H9 (cell line): ENCODE data around the gene SLC25A43. TPM values are rescaled to one million over a fixed set of nuclear protein-coding genes. Genes with fewer than 3 reads are reported as not detected.
"Not testable (repeated sequence)": the region's sequence is repeated elsewhere in the genome, so short reads cannot be mapped to it uniquely, and the experiment has no call there.

ENCODE experiments used
- DNase-seq: peaks from one replicate; pipeline ENCODE4 v3.0.0-alpha.2; 2017
- H2AFZ ChIP-seq: one replicate; pipeline ENCODE4 v1.6.1; 2013; ENCODE audit warnings: mild to moderate bottlenecking, low read length, control low read depth, moderate library complexity
- H2AK5ac ChIP-seq: 2 replicates; pipeline ENCODE4 v1.6.1; 2013; ENCODE audit warnings: low read length, control low read depth, mixed read lengths; ENCODE audit not compliant: insufficient read length
- H2BK120ac ChIP-seq: one replicate; pipeline ENCODE4 v1.6.1; 2013; ENCODE audit warnings: low read depth, mild to moderate bottlenecking, low read length, control low read depth, inconsistent platforms; ENCODE audit not compliant: poor library complexity, severe bottlenecking
- H2BK12ac ChIP-seq: 2 replicates; pipeline ENCODE4 v1.6.1; 2013; ENCODE audit warnings: low read length, control low read depth, mixed read lengths, low read depth; ENCODE audit not compliant: insufficient read length
- H2BK15ac ChIP-seq: 2 replicates; pipeline ENCODE4 v1.6.1; 2013; ENCODE audit warnings: low read depth, low read length, control low read depth
- H2BK20ac ChIP-seq: one replicate; pipeline ENCODE4 v1.6.1; 2013; ENCODE audit warnings: low read depth, mild to moderate bottlenecking, low read length, control low read depth, inconsistent platforms; ENCODE audit not compliant: poor library complexity, severe bottlenecking
- H2BK5ac ChIP-seq: 2 replicates; pipeline ENCODE4 v1.6.1; 2013; ENCODE audit warnings: low read length, control low read depth, mixed read lengths; ENCODE audit not compliant: insufficient read length
- H3K14ac ChIP-seq: 2 replicates; pipeline ENCODE4 v1.6.1; 2013; ENCODE audit warnings: low read length, control low read depth; ENCODE audit not compliant: insufficient read depth
- H3K18ac ChIP-seq: 2 replicates; pipeline ENCODE4 v1.6.1; 2013; ENCODE audit warnings: low read depth, mild to moderate bottlenecking, mixed read lengths, low read length, control low read depth; ENCODE audit not compliant: insufficient read length
- H3K23ac ChIP-seq: 2 replicates; pipeline ENCODE4 v1.6.1; 2013; ENCODE audit warnings: low read length, control low read depth, mixed read lengths, low read depth; ENCODE audit not compliant: insufficient read length
- H3K23me2 ChIP-seq: 2 replicates; pipeline ENCODE4 v1.6.1; 2013; ENCODE audit warnings: low read depth, mild to moderate bottlenecking, mixed read lengths, low read length, control low read depth; ENCODE audit not compliant: insufficient read length, poor library complexity, severe bottlenecking
- H3K27ac ChIP-seq: 2 replicates; pipeline ENCODE4 v1.5.1; 2013; ENCODE audit warnings: low read length, control low read depth, mixed read lengths, low read depth; ENCODE audit not compliant: insufficient read length
- H3K27me3 ChIP-seq: 2 replicates; pipeline ENCODE4 v1.6.1; 2013; ENCODE audit warnings: low read length, control low read depth, inconsistent platforms; ENCODE audit not compliant: insufficient read depth
- H3K4ac ChIP-seq: 2 replicates; pipeline ENCODE4 v1.6.1; 2013; ENCODE audit warnings: low read depth, mild to moderate bottlenecking, control low read depth, inconsistent platforms, low read length, moderate library complexity
- H3K4me1 ChIP-seq: 2 replicates; pipeline ENCODE4 v1.6.1; 2013; ENCODE audit warnings: low read length, control low read depth, inconsistent platforms; ENCODE audit not compliant: insufficient read depth
- H3K4me2 ChIP-seq: 2 replicates; pipeline ENCODE4 v1.6.1; 2013; ENCODE audit warnings: low read length, control low read depth, mixed read lengths; ENCODE audit not compliant: insufficient read length, insufficient read depth
- H3K56ac ChIP-seq: 2 replicates; pipeline ENCODE4 v1.6.1; 2013; ENCODE audit warnings: low read depth, mild to moderate bottlenecking, mixed read lengths, low read length, control low read depth; ENCODE audit not compliant: insufficient read length
- H3K79me1 ChIP-seq: 2 replicates; pipeline ENCODE4 v1.6.1; 2013; ENCODE audit warnings: low read depth, mild to moderate bottlenecking, moderate library complexity, low read length, control low read depth, inconsistent platforms; ENCODE audit not compliant: insufficient read depth, poor library complexity, severe bottlenecking
- H3K79me2 ChIP-seq: 2 replicates; pipeline ENCODE4 v1.6.1; 2013; ENCODE audit warnings: low read length, control low read depth, inconsistent platforms; ENCODE audit not compliant: insufficient read depth
- H3K9ac ChIP-seq: 2 replicates; pipeline ENCODE4 v1.6.1; 2013; ENCODE audit warnings: low read length, control low read depth, mixed read lengths; ENCODE audit not compliant: insufficient read length; ENCODE audit errors: extremely low read depth
- H3K9me3 ChIP-seq: one replicate; pipeline ENCODE4 v1.6.1; 2013; ENCODE audit warnings: low read depth, low read length, inconsistent platforms; ENCODE audit not compliant: control insufficient read depth
- H3T11ph ChIP-seq: one replicate; pipeline ENCODE4 v1.6.1; 2013; ENCODE audit warnings: mild to moderate bottlenecking, low read length, control low read depth, inconsistent platforms
- H4K20me1 ChIP-seq: one replicate; pipeline ENCODE4 v1.6.1; 2013; ENCODE audit not compliant: control insufficient read depth, insufficient read length, insufficient read depth
- H4K5ac ChIP-seq: 2 replicates; pipeline ENCODE4 v1.6.1; 2013; ENCODE audit warnings: low read depth, mild to moderate bottlenecking, mixed read lengths, low read length, control low read depth; ENCODE audit not compliant: insufficient read length
- H4K8ac ChIP-seq: replicated peaks from 2 replicates; pipeline ENCODE4 v1.6.1; 2013; ENCODE audit warnings: low read length, control low read depth, mixed read lengths, low read depth; ENCODE audit not compliant: insufficient read length
- H4K91ac ChIP-seq: 2 replicates; pipeline ENCODE4 v1.6.1; 2013; ENCODE audit warnings: low read depth, mild to moderate bottlenecking, moderate library complexity, mixed read lengths, low read length, control low read depth; ENCODE audit not compliant: insufficient read length
- H3K27ac Mint-ChIP-seq, 3 experiments: 2 replicates in 2 of 3; 3 replicates in 1 of 3; pipeline ENCODE4 v1.8.0; 2020 to 2021; ENCODE audit warnings: mixed read lengths in 3 of 3, mild to moderate bottlenecking in 1 of 3, moderate library complexity in 1 of 3
- H3K27me3 Mint-ChIP-seq: 2 replicates; pipeline ENCODE4 v1.8.0; 2021; ENCODE audit warnings: low read depth, mild to moderate bottlenecking, moderate library complexity, mixed read lengths
- H3K36me3 Mint-ChIP-seq, 3 experiments: 2 replicates in 2 of 3; 3 replicates in 1 of 3; pipeline ENCODE4 v1.8.0; 2020 to 2021; ENCODE audit warnings: low read depth in 3 of 3, mixed read lengths in 3 of 3; ENCODE audit not compliant: insufficient read depth in 1 of 3
- H3K4me1 Mint-ChIP-seq, 2 experiments: 2 replicates each; pipeline ENCODE4 v1.8.0; 2020; ENCODE audit warnings: mixed read lengths in 2 of 2
- H3K4me3 Mint-ChIP-seq, 2 experiments: 2 replicates in 1 of 2; 3 replicates in 1 of 2; pipeline ENCODE4 v1.8.0; 2020 to 2021; ENCODE audit warnings: mild to moderate bottlenecking in 2 of 2, mixed read lengths in 2 of 2, moderate library complexity in 1 of 2
- H3K9me3 Mint-ChIP-seq, 2 experiments: 2 replicates in 1 of 2; 3 replicates in 1 of 2; pipeline ENCODE4 v1.8.0; 2020; ENCODE audit warnings: mild to moderate bottlenecking in 2 of 2, mixed read lengths in 2 of 2, moderate library complexity in 1 of 2
- WGBS: extraction: QIAGEN DNeasy Blood & Tissue Kit; methylation state at CpG from one replicate; pipeline ENCODE4 v1.1.7; 2013; ENCODE audit warnings: missing lambda C conversion rate, low lambda C conversion rate, mixed read lengths; ENCODE audit not compliant: insufficient read length; ENCODE audit errors: extremely low coverage; 5-methylcytosine and 5-hydroxymethylcytosine counted together
- total RNA-seq: library from RNA; stranded (reverse); gene quantifications from 2 replicates; pipeline ENCODE4 v1.2.1, GENCODE V29; 2021
- TF ChIP-seq, protein P1 (sequence below): fragments of 200-600 bp; sonication (generic); conservative IDR thresholded peaks from 3 replicates; pipeline ENCODE4 v1.8.0; 2021; ENCODE audit warnings: antibody characterized with exemption, mild to moderate bottlenecking

Gene SLC25A43
- total RNA-seq, 1 experiment from 2014 or later: 3.7 TPM

DNA sequence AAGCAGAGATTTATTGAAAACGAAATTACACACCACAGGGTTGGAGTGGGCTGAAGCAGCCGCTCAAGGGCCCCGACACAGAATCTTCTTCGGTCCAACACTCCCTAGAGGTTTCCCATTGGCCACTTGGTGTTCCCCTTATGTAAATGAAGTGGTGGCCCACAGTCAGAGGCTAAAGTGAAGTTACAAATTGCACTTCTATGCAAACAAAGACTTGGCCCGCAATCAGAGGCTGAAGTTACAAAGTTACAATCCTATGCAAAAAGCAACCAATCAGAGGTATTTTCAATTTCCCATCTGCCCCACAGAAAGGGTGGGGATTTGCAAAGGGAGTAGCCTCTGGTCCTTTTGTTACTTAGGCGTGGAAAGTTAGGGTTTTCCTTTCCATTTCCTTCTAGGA is 35.7 kb upstream of the SLC25A43 start:
- H3K18ac ChIP-seq: no peak overlapping the region
- no peak overlapping the region for H3K9ac ChIP-seq
- H3K14ac ChIP-seq: no peak overlapping the region
- TF ChIP-seq, protein P1, sequence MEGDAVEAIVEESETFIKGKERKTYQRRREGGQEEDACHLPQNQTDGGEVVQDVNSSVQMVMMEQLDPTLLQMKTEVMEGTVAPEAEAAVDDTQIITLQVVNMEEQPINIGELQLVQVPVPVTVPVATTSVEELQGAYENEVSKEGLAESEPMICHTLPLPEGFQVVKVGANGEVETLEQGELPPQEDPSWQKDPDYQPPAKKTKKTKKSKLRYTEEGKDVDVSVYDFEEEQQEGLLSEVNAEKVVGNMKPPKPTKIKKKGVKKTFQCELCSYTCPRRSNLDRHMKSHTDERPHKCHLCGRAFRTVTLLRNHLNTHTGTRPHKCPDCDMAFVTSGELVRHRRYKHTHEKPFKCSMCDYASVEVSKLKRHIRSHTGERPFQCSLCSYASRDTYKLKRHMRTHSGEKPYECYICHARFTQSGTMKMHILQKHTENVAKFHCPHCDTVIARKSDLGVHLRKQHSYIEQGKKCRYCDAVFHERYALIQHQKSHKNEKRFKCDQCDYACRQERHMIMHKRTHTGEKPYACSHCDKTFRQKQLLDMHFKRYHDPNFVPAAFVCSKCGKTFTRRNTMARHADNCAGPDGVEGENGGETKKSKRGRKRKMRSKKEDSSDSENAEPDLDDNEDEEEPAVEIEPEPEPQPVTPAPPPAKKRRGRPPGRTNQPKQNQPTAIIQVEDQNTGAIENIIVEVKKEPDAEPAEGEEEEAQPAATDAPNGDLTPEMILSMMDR: no peak
- H3K4me2 ChIP-seq: no peak overlapping the region
- Mint-ChIP-seq H3K27ac (no peak overlapping the region), H3K4me3 (no peak overlapping the region), H3K27me3 (no peaks in the 10 kb centered on the region; the same call in 1 of the 2 replicates), H3K4me1 (no peaks in the 10 kb centered on the region), H3K9me3 (peaks cover 68 to 69% of the 10 kb centered on the region in 2 experiments), H3K36me3 (peaks cover 0 to 10% (median 0%) of the 10 kb centered on the region in 3 experiments; a peak in 3 of 7 replicates)
- no peaks in the 10 kb centered on the region for H3K4me1 ChIP-seq
- no peak overlapping the region for H3T11ph ChIP-seq
- H3K79me1 ChIP-seq: no peaks in the 10 kb centered on the region
- H4K91ac ChIP-seq: no peak overlapping the region
- DNase-seq: no peak
- H2BK15ac ChIP-seq: no peak overlapping the region
- no peak overlapping the region for H2AK5ac ChIP-seq
- no peak overlapping the region for H4K5ac ChIP-seq
- no peak overlapping the region for H4K8ac ChIP-seq
- H2BK5ac ChIP-seq: no peak overlapping the region
- no peak overlapping the region for H2BK12ac ChIP-seq
- H3K27ac ChIP-seq: no peak overlapping the region
- peaks cover 10% of the 10 kb centered on the region for H3K9me3 ChIP-seq
- no peak overlapping the region for H2BK20ac ChIP-seq
- no peaks in the 10 kb centered on the region for H3K23me2 ChIP-seq
- H2AFZ ChIP-seq: no peak overlapping the region
- no peak overlapping the region for H2BK120ac ChIP-seq
- WGBS: no CpG with 5 or more reads among the region's 6 CpGs
- no peaks in the 10 kb centered on the region for H4K20me1 ChIP-seq
- H3K27me3 ChIP-seq: no peaks in the 10 kb centered on the region
- H3K79me2 ChIP-seq: no peaks in the 10 kb centered on the region
- H3K56ac ChIP-seq: no peak overlapping the region
- H3K4ac ChIP-seq: no peak overlapping the region
- H3K23ac ChIP-seq: no peak overlapping the region

DNA sequence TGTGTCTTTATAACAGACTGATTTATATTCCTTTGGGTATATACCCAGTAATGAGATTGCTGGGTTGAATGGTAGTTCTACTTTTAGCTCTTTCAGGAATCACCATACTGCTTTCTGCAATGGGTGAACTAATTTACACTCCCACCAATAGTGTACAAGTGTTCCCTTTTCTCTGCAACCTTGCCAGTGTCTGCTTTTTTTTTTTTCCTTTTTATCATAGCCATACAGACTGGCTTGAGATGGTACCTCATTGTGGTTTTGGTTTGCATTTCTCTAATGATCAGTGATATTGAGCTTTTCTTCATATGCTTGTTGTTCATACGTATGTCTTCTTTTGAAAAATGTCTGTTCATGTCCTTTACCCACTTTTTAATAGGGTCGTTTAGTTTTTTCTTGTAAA is 27.3 kb upstream of the SLC25A43 start:
- not testable (repeated sequence) for H3K4me3 Mint-ChIP-seq, H3K14ac ChIP-seq, H3K4me1 Mint-ChIP-seq, H3K27ac ChIP-seq, H4K8ac ChIP-seq, H4K20me1 ChIP-seq, H3K79me1 ChIP-seq, H2AFZ ChIP-seq, H3K4me2 ChIP-seq, DNase-seq, H3T11ph ChIP-seq, H3K56ac ChIP-seq, H3K36me3 Mint-ChIP-seq, H4K5ac ChIP-seq, H3K4me1 ChIP-seq, H3K23me2 ChIP-seq, H2BK20ac ChIP-seq, H2BK12ac ChIP-seq, H2BK120ac ChIP-seq, H3K4ac ChIP-seq, H2BK5ac ChIP-seq, H2AK5ac ChIP-seq, H3K27me3 Mint-ChIP-seq, H3K79me2 ChIP-seq, H3K18ac ChIP-seq, H3K9ac ChIP-seq, H4K91ac ChIP-seq, H2BK15ac ChIP-seq, H3K27me3 ChIP-seq, H3K27ac Mint-ChIP-seq, H3K23ac ChIP-seq, H3K9me3 ChIP-seq
- no CpG with 5 or more reads among the region's 2 CpGs for WGBS
- peaks cover 58 to 64% of the 10 kb centered on the region in 2 experiments for H3K9me3 Mint-ChIP-seq
